HEK293 (cell line): ENCODE data around the gene SLC39A11.

Experiments
- CTCF ChIA-PET: fragments of 350-600 bp; formaldehyde crosslinking; extraction: SDS; loops from one replicate; lab custom pipeline; 2021; ENCODE audit warnings: antibody characterized with exemption; lab: Yijun Ruan, JAX
- POLR2A ChIA-PET: fragments of 300-600 bp; formaldehyde crosslinking; extraction: SDS; loops from one replicate; lab custom pipeline; 2020; ENCODE audit warnings: antibody characterized with exemption, inconsistent platforms; lab: Yijun Ruan, JAX
- H3K27ac ChIP-seq: fragments of 200-500 bp; sonication (Bioruptor generic); 2 replicates; pipeline ENCODE4 v1.5.1; 2014; ENCODE audit warnings: low read depth, low read length, control low read depth, inconsistent platforms; ENCODE audit errors: extremely low read depth
- H3K36me3 ChIP-seq, 2 experiments: fragments of 200-500 bp in 1 of 2; sonication (Bioruptor generic) in 1 of 2; 1 replicate in 1 of 2; 2 replicates in 1 of 2; pipeline ENCODE4 v1.5.1; 2014 to 2017; ENCODE audit warnings: inconsistent platforms in 2 of 2, low read length in 2 of 2; ENCODE audit not compliant: control insufficient read depth in 2 of 2, insufficient read depth in 1 of 2
- H3K4me1 ChIP-seq: fragments of 200-500 bp; sonication (Bioruptor generic); 2 replicates; pipeline ENCODE4 v1.5.1; 2014; ENCODE audit warnings: mild to moderate bottlenecking, low read length, inconsistent platforms; ENCODE audit not compliant: control insufficient read depth, insufficient read depth
- H3K4me3 ChIP-seq: 2 replicates; pipeline ENCODE4 v1.5.1; 2011; ENCODE audit warnings: low read depth, mild to moderate bottlenecking, control low read depth, low read length, moderate library complexity
- H3K9me3 ChIP-seq: fragments of 200-500 bp; sonication (Bioruptor generic); 2 replicates; pipeline ENCODE4 v1.5.1; 2014; ENCODE audit warnings: low read depth, low read length, inconsistent platforms; ENCODE audit not compliant: control insufficient read depth, insufficient read depth
- ELK4 ChIP-seq: IDR thresholded peaks from 2 replicates; pipeline ENCODE4 v1.6.1; 2011; ENCODE audit warnings: mild to moderate bottlenecking, low read depth, low read length, borderline replicate concordance
- GLI4 ChIP-seq: fragments of 450-650 bp; formaldehyde crosslinking; IDR thresholded peaks from 2 replicates; pipeline ENCODE4 v1.5.1; 2016; ENCODE audit warnings: missing biosample characterization, missing genetic modification characterization
- IKZF3 ChIP-seq: fragments of 450-650 bp; IDR thresholded peaks from 2 replicates; pipeline ENCODE4 v1.5.0; 2018; ENCODE audit warnings: missing biosample characterization, mild to moderate bottlenecking, missing genetic modification characterization, moderate library complexity
- MZF1 ChIP-seq: fragments of 450-650 bp; formaldehyde crosslinking; IDR thresholded peaks from 2 replicates; pipeline ENCODE4 v1.5.1; 2017; ENCODE audit warnings: missing biosample characterization, missing genetic modification characterization, borderline replicate concordance
- OSR2 ChIP-seq: fragments of 450-650 bp; formaldehyde crosslinking; IDR thresholded peaks from 2 replicates; pipeline ENCODE4 v1.5.1; 2016; ENCODE audit warnings: missing biosample characterization, missing genetic modification characterization
- TCF7L2 ChIP-seq: IDR thresholded peaks from 2 replicates; pipeline ENCODE4 v1.6.1; 2011; ENCODE audit warnings: low read depth, mild to moderate bottlenecking, inconsistent platforms, low read length, moderate library complexity, borderline replicate concordance
- ZBTB17 ChIP-seq: fragments of 450-650 bp; formaldehyde crosslinking; IDR thresholded peaks from 2 replicates; pipeline ENCODE4 v1.5.1; 2016; ENCODE audit warnings: missing biosample characterization, missing genetic modification characterization
- ZNF10 ChIP-seq: fragments of 450-650 bp; formaldehyde crosslinking; IDR thresholded peaks from 2 replicates; pipeline ENCODE4 v1.5.1; 2017; ENCODE audit warnings: missing biosample characterization, missing genetic modification characterization
- ZNF121 ChIP-seq: fragments of 450-650 bp; formaldehyde crosslinking; IDR thresholded peaks from 2 replicates; pipeline ENCODE4 v1.5.1; 2016; ENCODE audit warnings: missing biosample characterization, missing genetic modification characterization
- ZNF211 ChIP-seq: fragments of 450-650 bp; formaldehyde crosslinking; IDR thresholded peaks from 2 replicates; pipeline ENCODE4 v1.5.1; 2016; ENCODE audit warnings: low read depth, missing biosample characterization, missing genetic modification characterization
- ZNF274 ChIP-seq, 2 experiments: fragments of 200-500 bp in 1 of 2; fragments of 450-650 bp in 1 of 2; sonication (Bioruptor generic) in 1 of 2; formaldehyde crosslinking in 1 of 2; IDR thresholded peaks; 2 replicates each; pipeline versions ENCODE4 v1.5.1 to v1.6.1; 2014 to 2016; ENCODE audit warnings: borderline replicate concordance in 1 of 2, inconsistent platforms in 1 of 2, low read length in 1 of 2, missing biosample characterization in 1 of 2, missing genetic modification characterization in 1 of 2
- ZNF280C ChIP-seq: fragments of 450-650 bp; formaldehyde crosslinking; IDR thresholded peaks from 2 replicates; pipeline ENCODE4 v1.5.1; 2016; ENCODE audit warnings: missing biosample characterization, missing genetic modification characterization
- ZNF521 ChIP-seq: fragments of 450-650 bp; formaldehyde crosslinking; IDR thresholded peaks from 2 replicates; pipeline ENCODE4 v1.5.1; 2017; ENCODE audit warnings: missing biosample characterization, mild to moderate bottlenecking, missing genetic modification characterization
- ZNF548 ChIP-seq: fragments of 450-650 bp; formaldehyde crosslinking; IDR thresholded peaks from 2 replicates; pipeline ENCODE4 v1.5.1; 2016; ENCODE audit warnings: missing biosample characterization, missing genetic modification characterization
- ZNF560 ChIP-seq: fragments of 450-650 bp; formaldehyde crosslinking; IDR thresholded peaks from 2 replicates; pipeline ENCODE4 v1.5.1; 2017; ENCODE audit warnings: missing biosample characterization, missing genetic modification characterization, borderline replicate concordance
- ZNF596 ChIP-seq: fragments of 450-650 bp; IDR thresholded peaks from 2 replicates; pipeline ENCODE4 v1.5.0; 2018; ENCODE audit warnings: missing biosample characterization, mild to moderate bottlenecking, missing genetic modification characterization, moderate library complexity
- ZNF623 ChIP-seq: fragments of 450-650 bp; formaldehyde crosslinking; IDR thresholded peaks from 2 replicates; pipeline ENCODE4 v1.5.1; 2016; ENCODE audit warnings: missing biosample characterization, missing genetic modification characterization
- ZNF76 ChIP-seq: fragments of 450-650 bp; formaldehyde crosslinking; IDR thresholded peaks from 2 replicates; pipeline ENCODE4; 2016; ENCODE audit warnings: low read depth, missing biosample characterization, missing genetic modification characterization, borderline replicate concordance
- ZNF768 ChIP-seq: fragments of 450-650 bp; formaldehyde crosslinking; IDR thresholded peaks from 2 replicates; pipeline ENCODE4 v1.5.1; 2018; ENCODE audit warnings: missing biosample characterization, mild to moderate bottlenecking, missing genetic modification characterization
- ZNF837 ChIP-seq: fragments of 450-650 bp; formaldehyde crosslinking; IDR thresholded peaks from 2 replicates; pipeline ENCODE4 v1.5.1; 2016; ENCODE audit warnings: missing biosample characterization, missing genetic modification characterization
- ZXDB ChIP-seq: fragments of 450-650 bp; formaldehyde crosslinking; IDR thresholded peaks from 2 replicates; pipeline ENCODE4 v1.5.1; 2016; ENCODE audit warnings: missing biosample characterization, missing genetic modification characterization
- TF ChIP-seq, protein P1 (sequence below): fragments of 450-650 bp; formaldehyde crosslinking; IDR thresholded peaks from 2 replicates; pipeline ENCODE4 v1.5.1; 2016; ENCODE audit warnings: missing biosample characterization, missing genetic modification characterization

The SLC39A11 gene

DNA sequence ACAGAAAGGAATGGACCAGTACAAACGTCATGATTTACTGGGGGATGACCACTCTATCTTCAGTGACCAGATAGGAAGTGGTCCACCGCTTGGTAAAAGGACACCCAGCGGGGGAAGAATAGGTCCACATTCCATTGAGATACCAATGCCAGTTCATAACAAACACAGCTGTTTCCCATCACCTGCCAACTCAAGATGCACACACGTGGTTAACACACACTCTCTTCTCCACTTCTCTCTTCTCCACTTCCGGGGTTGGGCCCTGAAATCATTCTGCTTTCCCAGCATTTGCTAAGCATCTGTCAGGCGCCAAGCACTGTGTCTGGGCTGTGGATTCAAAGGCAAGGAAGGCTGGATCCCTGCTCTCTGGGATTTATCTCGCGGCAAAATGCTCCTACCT lies 175.5 kb downstream of the SLC39A11 start:
- Histone ChIP-seq H3K9me3 (no peaks in the 10 kb centered on the region), H3K4me1 (peaks cover 2% of the 10 kb centered on the region)
- no peak for TF ChIP-seq ZBTB17 (tag by site-specific recombination)
- TF ChIP-seq ZNF10 (tag by site-specific recombination), result no peak
- no peak for TF ChIP-seq ZNF560 (tag by site-specific recombination)
- no peak for TF ChIP-seq ZNF521
- TF ChIP-seq IKZF3 (tag by site-specific recombination), result no peak
- no peak for TF ChIP-seq ZNF596 (tag by site-specific recombination)
- no peak for TF ChIP-seq ELK4
- TF ChIP-seq ZNF623 (tag by site-specific recombination), result no peak
- TF ChIP-seq GLI4 (tag by site-specific recombination), result no peak
- no peak for TF ChIP-seq OSR2 (tag by site-specific recombination)
- TF ChIP-seq ZNF548 (tag by site-specific recombination), result no peak
- no peak for TF ChIP-seq ZNF274 (IDR thresholded peaks at IDR 0.05; ENCODE audit: low read length)
- TF ChIP-seq ZNF274 (tag by site-specific recombination; IDR thresholded peaks at IDR 0.05; ENCODE audit: borderline replicate concordance), result no peak
- no peak for TF ChIP-seq MZF1 (tag by site-specific recombination)
- TF ChIP-seq ZNF280C (tag by site-specific recombination), result no peak
- TF ChIP-seq, protein P1, sequence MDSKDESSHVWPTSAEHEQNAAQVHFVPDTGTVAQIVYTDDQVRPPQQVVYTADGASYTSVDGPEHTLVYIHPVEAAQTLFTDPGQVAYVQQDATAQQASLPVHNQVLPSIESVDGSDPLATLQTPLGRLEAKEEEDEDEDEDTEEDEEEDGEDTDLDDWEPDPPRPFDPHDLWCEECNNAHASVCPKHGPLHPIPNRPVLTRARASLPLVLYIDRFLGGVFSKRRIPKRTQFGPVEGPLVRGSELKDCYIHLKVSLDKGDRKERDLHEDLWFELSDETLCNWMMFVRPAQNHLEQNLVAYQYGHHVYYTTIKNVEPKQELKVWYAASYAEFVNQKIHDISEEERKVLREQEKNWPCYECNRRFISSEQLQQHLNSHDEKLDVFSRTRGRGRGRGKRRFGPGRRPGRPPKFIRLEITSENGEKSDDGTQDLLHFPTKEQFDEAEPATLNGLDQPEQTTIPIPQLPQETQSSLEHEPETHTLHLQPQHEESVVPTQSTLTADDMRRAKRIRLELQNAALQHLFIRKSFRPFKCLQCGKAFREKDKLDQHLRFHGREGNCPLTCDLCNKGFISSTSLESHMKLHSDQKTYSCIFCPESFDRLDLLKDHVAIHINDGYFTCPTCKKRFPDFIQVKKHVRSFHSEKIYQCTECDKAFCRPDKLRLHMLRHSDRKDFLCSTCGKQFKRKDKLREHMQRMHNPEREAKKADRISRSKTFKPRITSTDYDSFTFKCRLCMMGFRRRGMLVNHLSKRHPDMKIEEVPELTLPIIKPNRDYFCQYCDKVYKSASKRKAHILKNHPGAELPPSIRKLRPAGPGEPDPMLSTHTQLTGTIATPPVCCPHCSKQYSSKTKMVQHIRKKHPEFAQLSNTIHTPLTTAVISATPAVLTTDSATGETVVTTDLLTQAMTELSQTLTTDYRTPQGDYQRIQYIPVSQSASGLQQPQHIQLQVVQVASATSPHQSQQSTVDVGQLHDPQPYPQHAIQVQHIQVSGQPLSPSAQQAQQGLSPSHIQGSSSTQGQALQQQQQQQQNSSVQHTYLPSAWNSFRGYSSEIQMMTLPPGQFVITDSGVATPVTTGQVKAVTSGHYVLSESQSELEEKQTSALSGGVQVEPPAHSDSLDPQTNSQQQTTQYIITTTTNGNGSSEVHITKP (tag by site-specific recombination), result no peak
- TF ChIP-seq, all 188 proteins: peak for 0
- ChIA-PET POLR2A (no interaction called here), CTCF (no interaction called here)
- Histone ChIP-seq H3K36me3 (no peaks in the 10 kb centered on the region), H3K27ac (no peak overlapping the region), H3K4me3 (no peak overlapping the region)

GRCh38 chr17:72915625-72916081 lies 176.8 kb downstream of the SLC39A11 start:
- ChIA-PET POLR2A (no interaction called here), CTCF (interaction anchor here (1.0 kb wide), 1 partner anchor 10 kb away, joined by 3 read pairs; no protein-coding TSS in a partner anchor)
- TF ChIP-seq OSR2 (tag by site-specific recombination) (no peak), ZNF768 (tag by site-specific recombination) (no peak), ZNF837 (tag by site-specific recombination) (no peak), ZNF211 (no peak), ZNF121 (tag by site-specific recombination) (no peak), ZXDB (tag by site-specific recombination) (no peak), TCF7L2 (no peak), ZNF76 (tag by site-specific recombination) (no peak)
- no peak overlapping the region for H3K4me3 ChIP-seq
- H3K27ac ChIP-seq, result no peak overlapping the region
- H3K9me3 ChIP-seq, result no peaks in the 10 kb centered on the region
- no peaks in the 10 kb centered on the region for H3K4me1 ChIP-seq
- no peaks in the 10 kb centered on the region for H3K36me3 ChIP-seq
